ENCODE results near the gene H1-8. TPM values are rescaled to one million over a fixed set of nuclear protein-coding genes. Genes with fewer than 3 reads are reported as not detected.
"Not testable (repeated sequence)": the region's sequence is repeated elsewhere in the genome, so short reads cannot be mapped to it uniquely, and the experiment has no call there.

Gene H1-8, protein sequence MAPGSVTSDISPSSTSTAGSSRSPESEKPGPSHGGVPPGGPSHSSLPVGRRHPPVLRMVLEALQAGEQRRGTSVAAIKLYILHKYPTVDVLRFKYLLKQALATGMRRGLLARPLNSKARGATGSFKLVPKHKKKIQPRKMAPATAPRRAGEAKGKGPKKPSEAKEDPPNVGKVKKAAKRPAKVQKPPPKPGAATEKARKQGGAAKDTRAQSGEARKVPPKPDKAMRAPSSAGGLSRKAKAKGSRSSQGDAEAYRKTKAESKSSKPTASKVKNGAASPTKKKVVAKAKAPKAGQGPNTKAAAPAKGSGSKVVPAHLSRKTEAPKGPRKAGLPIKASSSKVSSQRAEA
- total RNA-seq (not detected), polyA plus RNA-seq (not detected)
- long read RNA-seq, donor 1, result 0 reads
- long read RNA-seq, donor 2, result 0 reads
- long read RNA-seq, donor 3, result 0 reads
- long read RNA-seq, donor 4, result 0 reads
- long read RNA-seq, donor 5, result 0 reads
- long read RNA-seq, donor 6, result 0 reads
- long read RNA-seq, donor 7, result 0 reads
- long read RNA-seq, donor 8, result 0 reads
- long read RNA-seq, donor 9, result 0 reads
- long read RNA-seq, donor 10, result 0 reads

GRCh38 chr3:129543156-129543790, at the start of gene H1-8:
TSS of gene H1-8 (plus strand) at chr3:129543175. CDS start at chr3:129543219, 44 bp downstream.
- no peaks in the 10 kb centered on the region for H3K27me3 ChIP-seq
- intact Hi-C loops (cut with DNase I; ENCODE audit: low total_unique reads), result no loop called here
- 83 to 88% (median 84%) methylated on average over 8 to 16 of the region's 16 CpGs for WGBS, 5 donors
- H3K4me1 ChIP-seq, result no peaks in the 10 kb centered on the region
- H3K27ac ChIP-seq, result no peak within 1 kb of the TSS
- DNase-seq, result no peak
- TF ChIP-seq POLR2A (IDR thresholded peaks at IDR 0.05), result no peak
- TF ChIP-seq CTCF (IDR thresholded peaks at IDR 0.05), result no peak
- TF ChIP-seq EP300 (IDR thresholded peaks at IDR 0.05), result no peak
- TF ChIP-seq POLR2AphosphoS5 (IDR thresholded peaks at IDR 0.05), result no peak
- H3K36me3 ChIP-seq, result no peaks in the 10 kb centered on the region
- H3K4me3 ChIP-seq, result no peak within 1 kb of the TSS
- H3K9me3 ChIP-seq, result no peaks in the 10 kb centered on the region

GRCh38 chr3:129493206-129493605, 49.8 kb upstream of the H1-8 start:
- H3K27ac ChIP-seq, result peak overlapping the region in 1 of 5 donors; percentile 69
- TF ChIP-seq CTCF (IDR thresholded peaks at IDR 0.05), result no peak
- intact Hi-C loops (cut with DNase I; ENCODE audit: low total_unique reads), result no loop called here
- H3K27me3 ChIP-seq, result no peaks in the 10 kb centered on the region
- H3K36me3 ChIP-seq, result peaks cover 0 to 65% (median 57%) of the 10 kb centered on the region in 4 donors
- WGBS, 5 donors, result 90 to 94% (median 93%) methylated on average over 4 of the region's 4 CpGs
- peaks cover 5 to 13% (median 8%) of the 10 kb centered on the region in 4 donors for H3K4me1 ChIP-seq
- no peaks in the 10 kb centered on the region for H3K9me3 ChIP-seq
- no peak overlapping the region for H3K4me3 ChIP-seq
- no peak for DNase-seq

DNA sequence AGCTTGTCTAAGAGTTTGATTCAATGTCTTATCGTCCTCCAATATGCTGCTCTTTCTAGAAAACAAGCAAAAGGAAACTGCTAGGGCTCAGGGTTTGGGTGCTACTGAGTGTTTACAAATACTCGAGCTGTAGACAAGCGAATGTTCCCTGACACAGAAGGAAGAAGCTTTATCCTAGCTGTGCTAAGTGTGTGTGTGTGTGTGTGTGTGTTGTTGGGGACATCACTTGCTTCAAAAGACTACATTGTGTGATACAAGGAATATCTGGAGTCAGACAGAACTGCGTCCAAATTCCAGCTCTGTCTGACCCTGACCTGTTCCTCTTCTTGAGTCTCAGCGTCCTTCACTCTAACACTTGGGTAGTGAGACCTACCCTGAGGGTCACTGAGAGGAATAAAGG, 48.5 kb upstream of the H1-8 start:
- DNase-seq; H3K4me3 ChIP-seq; intact Hi-C loops (cut with DNase I; ENCODE audit: low total_unique reads); H3K27me3 ChIP-seq; H3K9me3 ChIP-seq: not testable (repeated sequence)
- WGBS, 5 donors, result 62 to 71% (median 68%) methylated on average over 5 of the region's 5 CpGs
- H3K36me3 ChIP-seq, result peaks cover 0 to 59% (median 51%) of the 10 kb centered on the region in 4 donors
- peaks cover 5 to 13% (median 8%) of the 10 kb centered on the region in 4 donors for H3K4me1 ChIP-seq
- peak overlapping the region; percentile 55 to 75 (median 69) for H3K27ac ChIP-seq

- DNase-seq; H3K27me3 ChIP-seq; H3K9me3 ChIP-seq; intact Hi-C loops (cut with DNase I; ENCODE audit: low total_unique reads); H3K4me1 ChIP-seq; H3K4me3 ChIP-seq: not testable (repeated sequence)
- WGBS, 5 donors, result 71 to 82% (median 75%) methylated on average over 10 of the region's 10 CpGs
- H3K27ac ChIP-seq, result peak overlapping the region in 4 of 5 donors; percentile 67 to 75 (median 72)
- H3K36me3 ChIP-seq, result peaks cover 2 to 65% (median 55%) of the 10 kb centered on the region in 4 donors
These were observed 47.9 kb upstream of the H1-8 start for GRCh38 chr3:129495006-129495639.

DNA sequence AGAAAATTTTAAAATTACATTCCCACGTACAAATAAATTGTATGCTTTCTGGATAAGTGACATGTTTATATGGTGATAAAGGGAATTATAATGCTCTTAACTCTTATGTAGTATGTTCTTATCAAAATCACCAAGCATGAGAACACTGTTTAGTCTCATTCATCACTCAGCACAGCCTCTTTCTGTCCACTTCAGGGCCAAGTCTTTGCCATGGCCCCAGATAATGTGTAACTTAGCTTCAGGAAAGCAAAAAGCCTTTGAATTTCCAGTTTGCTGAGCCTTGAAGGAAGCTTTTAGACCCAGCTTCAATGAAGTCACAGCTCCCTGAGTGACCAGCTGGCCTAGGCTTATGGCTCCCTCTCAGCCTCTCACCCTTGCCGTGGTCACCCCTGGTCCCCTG, 45.1 kb upstream of the H1-8 start:
- WGBS, 5 donors, result 50 to 75% (median 68%) methylated on average over 2 of the region's 2 CpGs
- H3K4me3 ChIP-seq; H3K9me3 ChIP-seq; H3K27me3 ChIP-seq; H3K4me1 ChIP-seq; intact Hi-C loops (cut with DNase I; ENCODE audit: low total_unique reads): not testable (repeated sequence)
- Histone ChIP-seq H3K27ac (peak overlapping the region in 3 of 5 donors; percentile 8 to 49 (median 12)), H3K36me3 (peaks cover 9 to 70% (median 65%) of the 10 kb centered on the region in 4 donors)
- peak in 1 of 2 donors; percentile 35 for DNase-seq

DNA sequence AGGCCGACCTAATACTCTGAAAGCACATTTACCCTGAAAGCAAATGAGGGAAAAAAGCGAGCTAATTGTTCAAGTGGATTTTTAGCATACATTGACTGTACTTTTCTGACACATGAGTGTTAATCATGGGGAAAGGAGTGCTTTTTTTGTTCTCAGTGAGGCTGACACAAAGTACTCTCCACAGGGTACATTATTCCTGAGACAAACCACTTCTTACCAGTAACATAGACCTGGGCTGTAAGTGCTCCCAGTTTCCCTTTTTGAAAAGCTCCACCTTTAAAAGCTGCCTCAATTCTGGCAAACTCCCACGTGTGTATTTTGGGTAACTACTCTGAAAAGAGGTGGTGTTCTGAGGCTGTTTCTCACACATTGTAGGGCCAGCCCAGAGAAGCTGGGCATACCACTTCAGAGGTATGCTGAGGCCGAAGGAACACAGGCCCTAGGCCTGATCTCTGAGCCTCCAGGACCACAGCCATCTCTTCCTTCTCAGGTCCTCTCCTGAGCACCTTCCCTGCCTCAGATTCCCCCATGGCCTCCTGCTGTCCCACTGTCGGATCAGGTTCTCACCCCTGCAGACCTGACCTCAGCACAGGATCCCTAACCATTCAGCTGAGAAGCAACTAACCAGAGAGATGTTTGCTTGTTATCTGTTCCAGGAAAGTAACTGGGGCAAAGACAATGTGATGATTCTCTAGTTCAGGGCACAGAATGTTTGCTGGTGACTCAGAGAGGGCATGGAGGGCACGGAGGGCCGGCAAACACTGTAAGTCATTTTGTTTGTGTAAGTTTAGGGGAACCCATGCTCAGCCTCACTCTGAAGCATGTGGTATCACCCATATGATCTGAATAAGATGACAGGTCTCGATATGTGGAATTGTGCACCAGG, 44.1 kb upstream of the H1-8 start:
- intact Hi-C loops (cut with DNase I; ENCODE audit: low total_unique reads), result not testable (repeated sequence)

GRCh38 chr3:129499604-129500333, 43.2 kb upstream of the H1-8 start:
- Histone ChIP-seq H3K27ac (peak overlapping the region in 2 of 5 donors; percentile 26 to 27), H3K36me3 (peaks cover 10 to 75% (median 71%) of the 10 kb centered on the region in 4 donors)
- H3K9me3 ChIP-seq; DNase-seq; intact Hi-C loops (cut with DNase I; ENCODE audit: low total_unique reads); H3K4me1 ChIP-seq; H3K27me3 ChIP-seq; H3K4me3 ChIP-seq: not testable (repeated sequence)
- 83 to 94% (median 86%) methylated on average over 11 to 14 of the region's 14 CpGs for WGBS, 5 donors

More for the DNA sequence above, 44.1 kb upstream of the H1-8 start:
- DNase-seq, H3K4me3 ChIP-seq, H3K4me1 ChIP-seq, H3K9me3 ChIP-seq, H3K27me3 ChIP-seq: not testable (repeated sequence)
- Histone ChIP-seq H3K36me3 (peaks cover 10 to 70% (median 65%) of the 10 kb centered on the region in 4 donors), H3K27ac (peak overlapping the region in 1 of 5 donors; percentile 8)
- WGBS, 5 donors, result 69 to 90% (median 76%) methylated on average over 6 to 8 of the region's 8 CpGs
